ENCODE measurements around the gene KCNQ1.

The KCNQ1 gene

GRCh38 chr11:2649848-2650247 is 205.0 kb downstream of the KCNQ1 start:
- no peak for DNase-seq (ENCODE audit: low read depth, low spot score)

GRCh38 chr11:2650343-2650867 is 205.6 kb downstream of the KCNQ1 start:
- DNase-seq (ENCODE audit: low read depth, low spot score): no peak

- DNase-seq (ENCODE audit: low read depth, low spot score): no peak
These were observed 206.3 kb downstream of the KCNQ1 start for GRCh38 chr11:2651054-2651617.

- no peak for DNase-seq (ENCODE audit: low read depth, low spot score)
These were observed 207.0 kb downstream of the KCNQ1 start for GRCh38 chr11:2651826-2652271.

GRCh38 chr11:2652333-2653197 is 207.8 kb downstream of the KCNQ1 start:
- no peak for DNase-seq (ENCODE audit: low read depth, low spot score)

GRCh38 chr11:2653198-2653551 is 208.4 kb downstream of the KCNQ1 start:
- DNase-seq (ENCODE audit: low read depth, low spot score): no peak

GRCh38 chr11:2653930-2654739 is 209.3 kb downstream of the KCNQ1 start:
- DNase-seq (ENCODE audit: low read depth, low spot score): no peak

- no peak for DNase-seq (ENCODE audit: low read depth, low spot score)
These were observed 210.4 kb downstream of the KCNQ1 start for GRCh38 chr11:2655016-2655719.

- no peak for DNase-seq (ENCODE audit: low read depth, low spot score)
These were observed 211.2 kb downstream of the KCNQ1 start for GRCh38 chr11:2655834-2656622.

GRCh38 chr11:2656859-2657258 is 212.1 kb downstream of the KCNQ1 start:
- DNase-seq (ENCODE audit: low read depth, low spot score): no peak

- no peak for DNase-seq (ENCODE audit: low read depth, low spot score)
These were observed 213.0 kb downstream of the KCNQ1 start for GRCh38 chr11:2657697-2658284.

GRCh38 chr11:2660357-2660939 is 215.6 kb downstream of the KCNQ1 start:
- no peak for DNase-seq (ENCODE audit: low read depth, low spot score)

GRCh38 chr11:2661173-2662023 is 216.6 kb downstream of the KCNQ1 start:
- no peak for DNase-seq (ENCODE audit: low read depth, low spot score)

- no peak for DNase-seq (ENCODE audit: low read depth, low spot score)
These were observed 217.2 kb downstream of the KCNQ1 start for GRCh38 chr11:2662024-2662312.

GRCh38 chr11:2662430-2663299 is 217.9 kb downstream of the KCNQ1 start:
- no peak for DNase-seq (ENCODE audit: low read depth, low spot score)

GRCh38 chr11:2663506-2663905 is 218.7 kb downstream of the KCNQ1 start:
- DNase-seq (ENCODE audit: low read depth, low spot score): no peak

- no peak for DNase-seq (ENCODE audit: low read depth, low spot score)
These were observed 219.1 kb downstream of the KCNQ1 start for GRCh38 chr11:2663915-2664314.

GRCh38 chr11:2664376-2664775 is 219.6 kb downstream of the KCNQ1 start:
- no peak for DNase-seq (ENCODE audit: low read depth, low spot score)

All from activated CD4-positive, CD25-positive, alpha-beta regulatory T cell treated with anti-CD3 and anti-CD28 coated beads, Interleukin-2, amount 50 U/mL, for 16 hours (primary cell).